ENCODE results near the gene TNIK. TPM values are rescaled to one million over a fixed set of nuclear protein-coding genes. Genes with fewer than 3 reads are reported as not detected.

Gene TNIK
- total and polyA plus RNA-seq, 2 of the 13 experiments (the other 11 are each of a cell fraction or from before 2014, with no cell fraction given), result 0.15 to 0.22 TPM

DNA sequence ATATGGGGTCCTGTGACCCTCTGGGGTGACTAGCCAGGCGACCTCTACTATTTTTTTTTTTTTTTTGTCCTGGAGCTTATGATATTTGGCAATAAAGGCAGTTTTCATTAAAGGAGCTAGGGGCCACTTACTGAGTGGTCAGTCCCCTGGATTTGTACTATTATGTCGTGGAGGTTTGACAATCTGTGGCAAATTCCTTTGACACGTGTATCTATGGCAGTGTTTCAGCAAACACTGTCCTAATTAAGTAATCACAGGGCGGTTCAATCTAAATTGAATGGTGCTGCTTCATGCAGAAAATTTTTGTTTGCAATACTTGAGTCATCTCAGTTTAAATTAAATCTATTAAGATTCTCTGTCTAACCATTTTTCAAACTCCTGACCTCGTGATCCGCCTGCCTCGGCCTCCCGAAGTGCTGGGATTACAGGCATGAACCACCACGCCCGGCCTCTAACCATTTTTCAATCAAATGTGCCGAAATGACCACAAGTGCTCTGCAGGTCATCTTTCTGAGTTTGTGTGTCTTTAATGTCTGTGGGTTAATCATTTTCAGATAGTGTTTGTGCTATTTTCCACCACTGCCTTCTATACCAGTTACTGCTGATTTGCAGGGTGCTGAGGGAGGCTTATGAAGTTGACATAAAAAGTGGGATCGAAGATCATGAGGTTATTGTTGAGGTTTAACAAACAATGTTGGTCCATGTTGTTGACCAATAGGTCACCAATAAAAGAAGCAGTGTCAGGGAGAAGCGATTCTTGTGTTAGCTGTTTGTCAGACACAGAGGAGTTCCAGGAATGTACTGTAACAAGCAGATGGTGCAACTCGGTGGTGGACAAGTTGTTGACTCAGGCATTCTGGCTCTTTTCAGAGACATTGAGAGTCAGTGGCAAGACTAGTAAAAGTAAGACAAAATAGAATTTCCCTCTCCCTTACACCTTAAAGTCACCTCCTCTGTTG lies 415.1 kb downstream of the TNIK start (continued):
- TF ChIP-seq, protein P1, sequence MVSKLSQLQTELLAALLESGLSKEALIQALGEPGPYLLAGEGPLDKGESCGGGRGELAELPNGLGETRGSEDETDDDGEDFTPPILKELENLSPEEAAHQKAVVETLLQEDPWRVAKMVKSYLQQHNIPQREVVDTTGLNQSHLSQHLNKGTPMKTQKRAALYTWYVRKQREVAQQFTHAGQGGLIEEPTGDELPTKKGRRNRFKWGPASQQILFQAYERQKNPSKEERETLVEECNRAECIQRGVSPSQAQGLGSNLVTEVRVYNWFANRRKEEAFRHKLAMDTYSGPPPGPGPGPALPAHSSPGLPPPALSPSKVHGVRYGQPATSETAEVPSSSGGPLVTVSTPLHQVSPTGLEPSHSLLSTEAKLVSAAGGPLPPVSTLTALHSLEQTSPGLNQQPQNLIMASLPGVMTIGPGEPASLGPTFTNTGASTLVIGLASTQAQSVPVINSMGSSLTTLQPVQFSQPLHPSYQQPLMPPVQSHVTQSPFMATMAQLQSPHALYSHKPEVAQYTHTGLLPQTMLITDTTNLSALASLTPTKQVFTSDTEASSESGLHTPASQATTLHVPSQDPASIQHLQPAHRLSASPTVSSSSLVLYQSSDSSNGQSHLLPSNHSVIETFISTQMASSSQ (IDR thresholded peaks at IDR 0.05; ENCODE audit: low read depth), result peak; percentile 97
- TF ChIP-seq, protein P1 (CRISPR knock-in tag; IDR thresholded peaks at IDR 0.05; ENCODE audit: borderline replicate concordance), result peak; percentile 99
- peak; percentile 93 for TF ChIP-seq RCOR2 (CRISPR knock-in tag; IDR thresholded peaks at IDR 0.05)
- TF ChIP-seq HMG20A (CRISPR knock-in tag; IDR thresholded peaks at IDR 0.05; ENCODE audit: borderline replicate concordance), result peak; percentile 100
- TF ChIP-seq MED13 (CRISPR knock-in tag; IDR thresholded peaks at IDR 0.05), result peak; percentile 97
- TF ChIP-seq, protein P2, sequence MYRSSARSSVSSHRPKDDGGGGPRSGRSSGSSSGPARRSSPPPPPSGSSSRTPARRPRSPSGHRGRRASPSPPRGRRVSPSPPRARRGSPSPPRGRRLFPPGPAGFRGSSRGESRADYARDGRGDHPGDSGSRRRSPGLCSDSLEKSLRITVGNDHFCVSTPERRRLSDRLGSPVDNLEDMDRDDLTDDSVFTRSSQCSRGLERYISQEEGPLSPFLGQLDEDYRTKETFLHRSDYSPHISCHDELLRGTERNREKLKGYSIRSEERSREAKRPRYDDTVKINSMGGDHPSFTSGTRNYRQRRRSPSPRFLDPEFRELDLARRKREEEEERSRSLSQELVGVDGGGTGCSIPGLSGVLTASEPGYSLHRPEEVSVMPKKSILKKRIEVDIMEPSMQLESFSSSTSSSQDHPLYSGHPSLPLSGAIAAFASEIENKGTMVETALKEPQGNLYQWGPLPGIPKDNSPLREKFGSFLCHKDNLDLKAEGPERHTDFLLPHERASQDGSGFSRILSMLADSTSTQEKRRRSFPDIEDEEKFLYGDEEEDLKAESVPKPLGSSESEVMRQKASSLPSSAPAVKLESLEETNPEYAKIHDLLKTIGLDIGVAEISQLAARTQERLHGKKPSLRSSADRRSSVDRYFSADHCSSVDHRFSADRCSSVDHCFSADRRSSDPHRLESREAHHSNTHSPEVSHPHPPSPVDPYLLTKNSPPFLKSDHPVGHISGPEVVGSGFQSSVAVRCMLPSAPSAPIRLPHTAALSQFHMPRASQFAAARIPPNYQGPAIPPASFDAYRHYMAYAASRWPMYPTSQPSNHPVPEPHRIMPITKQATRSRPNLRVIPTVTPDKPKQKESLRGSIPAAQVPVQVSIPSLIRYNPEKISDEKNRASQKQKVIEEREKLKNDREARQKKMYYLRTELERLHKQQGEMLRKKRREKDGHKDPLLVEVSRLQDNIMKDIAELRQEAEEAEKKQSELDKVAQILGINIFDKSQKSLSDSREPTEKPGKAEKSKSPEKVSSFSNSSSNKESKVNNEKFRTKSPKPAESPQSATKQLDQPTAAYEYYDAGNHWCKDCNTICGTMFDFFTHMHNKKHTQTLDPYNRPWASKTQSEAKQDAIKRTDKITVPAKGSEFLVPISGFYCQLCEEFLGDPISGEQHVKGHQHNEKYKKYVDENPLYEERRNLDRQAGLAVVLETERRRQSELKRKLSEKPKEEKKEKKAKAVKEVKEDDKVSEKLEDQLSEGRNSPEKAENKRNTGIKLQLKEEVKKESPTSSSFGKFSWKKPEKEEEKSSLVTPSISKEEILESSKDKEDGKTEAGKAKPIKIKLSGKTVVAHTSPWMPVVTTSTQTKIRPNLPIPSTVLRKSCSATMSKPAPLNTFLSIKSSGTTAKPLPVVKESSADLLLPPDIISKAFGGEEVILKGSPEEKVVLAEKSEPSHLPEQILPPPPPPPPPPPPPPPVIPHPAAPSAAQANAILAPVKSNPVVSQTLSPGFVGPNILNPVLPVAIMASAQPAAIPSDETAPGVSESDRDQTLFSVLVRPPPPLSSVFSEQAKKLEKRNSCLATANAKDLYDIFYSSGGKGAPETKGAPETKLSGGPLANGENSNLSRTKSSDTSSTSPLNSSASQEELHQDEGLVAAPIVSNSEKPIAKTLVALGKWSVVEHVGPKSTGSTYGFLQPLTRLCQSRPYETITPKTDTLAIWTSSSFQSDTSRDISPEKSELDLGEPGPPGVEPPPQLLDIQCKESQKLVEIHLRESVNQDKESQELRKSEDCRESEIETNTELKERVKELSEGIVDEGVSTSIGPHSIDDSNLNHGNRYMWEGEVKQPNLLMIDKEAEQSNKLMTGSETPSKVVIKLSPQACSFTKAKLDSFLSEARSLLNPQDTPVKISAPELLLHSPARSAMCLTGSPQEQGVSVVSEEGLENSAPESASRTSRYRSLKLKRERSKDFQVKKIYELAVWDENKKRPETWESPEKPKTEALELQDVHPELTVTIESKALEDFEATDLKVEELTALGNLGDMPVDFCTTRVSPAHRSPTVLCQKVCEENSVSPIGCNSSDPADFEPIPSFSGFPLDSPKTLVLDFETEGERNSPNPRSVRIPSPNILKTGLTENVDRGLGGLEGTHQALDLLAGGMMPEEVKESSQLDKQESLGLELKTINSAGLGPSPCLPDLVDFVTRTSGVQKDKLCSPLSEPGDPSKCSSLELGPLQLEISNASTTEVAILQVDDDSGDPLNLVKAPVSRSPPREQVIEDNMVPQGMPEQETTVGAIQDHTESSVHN (CRISPR knock-in tag; IDR thresholded peaks at IDR 0.05), result no peak
- TF ChIP-seq KDM5B (CRISPR knock-in tag; IDR thresholded peaks at IDR 0.05; ENCODE audit: borderline replicate concordance), result no peak
- no peak for TF ChIP-seq KMT2A (CRISPR knock-in tag; IDR thresholded peaks at IDR 0.05)
- TF ChIP-seq BORCS8-MEF2B (CRISPR knock-in tag; IDR thresholded peaks at IDR 0.05), result 0 out of 2 replicates have a peak, but pooled peaks have one; percentile 45
- peak in 1 of 2 experiments; percentile 97; a peak in 2 of 4 replicates for TF ChIP-seq KLF16 (CRISPR knock-in tag; IDR thresholded peaks at IDR 0.05)
- TF ChIP-seq FOXA1 (IDR thresholded peaks at IDR 0.05), result peak; percentile 99
- TF ChIP-seq FOXA1 (CRISPR knock-in tag; IDR thresholded peaks at IDR 0.05), result peak; percentile 100
- TF ChIP-seq FOXM1 (CRISPR knock-in tag; IDR thresholded peaks at IDR 0.05), result no peak
- no peak for TF ChIP-seq MYNN (CRISPR knock-in tag; IDR thresholded peaks at IDR 0.05; ENCODE audit: low read depth)
- TF ChIP-seq ZNF44 (CRISPR knock-in tag; IDR thresholded peaks at IDR 0.05), result no peak
- TF ChIP-seq, protein P3, sequence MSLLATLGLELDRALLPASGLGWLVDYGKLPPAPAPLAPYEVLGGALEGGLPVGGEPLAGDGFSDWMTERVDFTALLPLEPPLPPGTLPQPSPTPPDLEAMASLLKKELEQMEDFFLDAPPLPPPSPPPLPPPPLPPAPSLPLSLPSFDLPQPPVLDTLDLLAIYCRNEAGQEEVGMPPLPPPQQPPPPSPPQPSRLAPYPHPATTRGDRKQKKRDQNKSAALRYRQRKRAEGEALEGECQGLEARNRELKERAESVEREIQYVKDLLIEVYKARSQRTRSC (CRISPR knock-in tag; IDR thresholded peaks at IDR 0.05; ENCODE audit: low read depth), result no peak
- TF ChIP-seq ZNF678 (CRISPR knock-in tag; IDR thresholded peaks at IDR 0.05), result no peak

Data from HepG2 (cell line).